Diencephalon (tissue), 1 donor: ENCODE results near the gene DMAC2. TPM values are rescaled to one million over a fixed set of nuclear protein-coding genes. Genes with fewer than 3 reads are reported as not detected.

Experiments used
- small RNA-seq: library from RNA; depleted of rRNA; stranded (forward); fragments of <200 nt; gene quantifications from one replicate; pipeline ENCODE3, GENCODE V24; 2014
- total RNA-seq: library from RNA; depleted of rRNA; stranded (reverse); fragments of >200 nt; gene quantifications from one replicate; pipeline ENCODE4 v1.2.3, GENCODE V29; 2014

DMAC2 gene
- 23.3 TPM for total RNA-seq

DNA sequence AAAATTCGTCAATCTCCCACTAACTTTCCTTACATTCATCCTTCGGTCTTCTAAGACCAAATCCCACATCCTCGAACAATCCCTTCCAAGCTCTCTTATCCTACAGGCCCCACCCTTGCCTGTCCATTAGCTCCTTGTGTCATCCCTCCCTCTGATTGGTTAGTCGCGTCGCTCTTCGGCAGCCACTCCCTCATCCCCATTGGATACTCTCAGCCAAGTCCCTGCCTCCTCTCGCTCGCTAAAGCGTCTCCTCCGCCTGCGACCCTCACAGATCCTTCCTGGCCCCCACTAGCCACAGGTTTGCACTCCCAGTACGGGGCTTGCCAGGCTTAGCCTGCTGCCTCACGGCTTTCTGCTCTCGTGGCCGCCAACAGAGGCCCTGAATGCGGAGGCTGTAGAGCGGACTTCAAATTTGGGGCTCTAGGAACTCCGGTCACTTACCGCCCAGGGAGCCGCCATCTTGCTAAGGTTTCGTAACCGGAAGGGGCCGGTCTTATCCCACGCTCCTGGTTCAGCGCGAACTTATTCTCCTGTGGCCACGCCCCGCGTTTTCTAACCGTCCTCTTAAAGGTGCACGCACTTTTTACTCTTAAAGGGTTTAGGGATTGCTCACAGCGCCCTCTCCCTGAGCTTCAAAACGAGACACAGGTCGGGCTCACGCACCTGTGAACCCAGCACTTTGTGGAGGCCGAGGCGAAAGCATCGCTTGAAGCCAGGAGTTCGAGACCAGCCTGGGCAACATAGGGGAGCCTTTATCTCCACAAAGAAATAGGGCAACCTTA is at the start of gene DMAC2:
Gene DMAC2 (minus strand): TSS at position 472 of the 782 bp plus-strand sequence. CDS start 13 bp downstream, at position 459.

DNA sequence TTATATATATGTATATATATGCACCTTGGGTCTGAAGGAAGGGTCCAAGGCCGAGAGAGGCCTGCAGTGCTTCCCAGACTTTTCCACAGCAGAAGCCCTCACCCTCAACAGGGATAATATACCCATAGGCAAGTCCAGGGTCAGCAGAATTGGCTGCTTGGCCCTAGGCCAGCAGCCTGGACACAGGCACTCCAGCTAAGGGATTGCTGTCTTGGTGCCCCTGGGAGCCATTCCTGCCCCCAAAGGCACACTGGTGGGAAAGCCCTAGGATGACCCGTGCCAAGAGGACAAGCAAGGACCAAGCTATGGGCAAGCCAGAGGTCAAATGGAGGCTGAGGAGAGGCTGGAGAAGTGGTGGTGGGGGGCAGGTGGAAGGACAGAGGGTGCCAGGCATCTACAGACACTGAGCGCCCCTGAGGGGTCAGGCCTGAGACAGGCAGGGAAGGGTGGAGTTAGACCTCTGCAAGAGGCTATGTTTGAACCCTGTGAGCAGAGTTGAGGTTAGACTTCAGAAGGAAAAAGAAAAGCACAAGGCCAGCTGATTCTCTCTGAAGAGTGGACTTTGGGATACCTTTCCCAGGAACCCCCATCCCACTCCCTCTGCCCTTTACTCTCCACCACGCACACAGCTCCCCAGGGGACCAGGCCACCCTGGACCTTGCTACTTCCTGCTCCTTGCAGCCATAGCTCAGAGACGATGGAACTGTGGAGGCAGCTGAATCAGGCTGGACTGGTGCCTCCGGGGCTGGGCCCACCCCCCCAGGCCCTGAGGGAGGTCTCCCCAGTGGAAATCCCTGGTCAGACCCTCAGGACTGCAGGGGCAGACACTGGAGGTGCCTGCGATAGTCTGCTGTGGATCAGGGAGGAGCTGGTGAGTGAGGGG is 3.0 kb upstream of the DMAC2 start, which contains the start of gene ERICH4:
Gene ERICH4 (plus strand): TSS at position 684 of the 883 bp plus-strand sequence. CDS start 14 bp downstream, at position 698.

DNA sequence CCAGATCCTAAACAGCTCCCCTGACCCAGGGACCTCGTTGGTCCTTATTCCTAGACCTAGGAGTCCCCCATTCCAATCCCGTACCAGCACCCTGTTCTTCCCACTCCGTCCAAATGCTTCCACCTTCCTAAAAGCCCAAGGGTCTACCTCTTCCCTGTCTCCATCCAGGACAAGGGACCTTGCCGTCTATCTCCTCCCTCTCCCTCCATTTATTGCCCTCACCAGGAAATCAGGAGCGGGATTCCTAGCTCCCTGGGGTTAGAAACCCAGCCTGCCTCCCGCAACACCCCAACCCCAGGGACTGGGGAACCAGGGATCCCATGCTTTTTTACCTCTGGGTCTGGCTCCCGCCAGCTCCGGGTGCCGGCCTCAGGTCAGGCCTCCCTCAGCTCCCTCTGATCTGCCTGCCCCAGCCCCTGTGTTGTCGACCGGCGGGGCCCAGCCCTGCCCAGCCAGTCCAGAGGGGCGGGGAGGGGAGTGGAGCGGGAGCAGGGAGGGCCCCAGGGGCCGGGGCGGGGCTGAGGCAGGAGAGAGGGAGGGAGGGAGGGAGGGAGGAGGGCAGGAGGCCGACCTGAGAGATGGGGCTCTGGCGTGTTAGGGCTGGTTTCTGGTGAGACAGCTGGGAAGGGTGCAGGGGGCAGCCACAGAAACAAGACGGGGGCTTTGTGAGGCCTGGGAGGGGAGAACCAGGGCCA is 12.6 kb downstream of the DMAC2 start, which contains the start of gene B3GNT8:
Gene B3GNT8 (minus strand): TSS at position 423 of the 695 bp plus-strand sequence. CDS start 596 bp downstream, outside the sequence.

DNA sequence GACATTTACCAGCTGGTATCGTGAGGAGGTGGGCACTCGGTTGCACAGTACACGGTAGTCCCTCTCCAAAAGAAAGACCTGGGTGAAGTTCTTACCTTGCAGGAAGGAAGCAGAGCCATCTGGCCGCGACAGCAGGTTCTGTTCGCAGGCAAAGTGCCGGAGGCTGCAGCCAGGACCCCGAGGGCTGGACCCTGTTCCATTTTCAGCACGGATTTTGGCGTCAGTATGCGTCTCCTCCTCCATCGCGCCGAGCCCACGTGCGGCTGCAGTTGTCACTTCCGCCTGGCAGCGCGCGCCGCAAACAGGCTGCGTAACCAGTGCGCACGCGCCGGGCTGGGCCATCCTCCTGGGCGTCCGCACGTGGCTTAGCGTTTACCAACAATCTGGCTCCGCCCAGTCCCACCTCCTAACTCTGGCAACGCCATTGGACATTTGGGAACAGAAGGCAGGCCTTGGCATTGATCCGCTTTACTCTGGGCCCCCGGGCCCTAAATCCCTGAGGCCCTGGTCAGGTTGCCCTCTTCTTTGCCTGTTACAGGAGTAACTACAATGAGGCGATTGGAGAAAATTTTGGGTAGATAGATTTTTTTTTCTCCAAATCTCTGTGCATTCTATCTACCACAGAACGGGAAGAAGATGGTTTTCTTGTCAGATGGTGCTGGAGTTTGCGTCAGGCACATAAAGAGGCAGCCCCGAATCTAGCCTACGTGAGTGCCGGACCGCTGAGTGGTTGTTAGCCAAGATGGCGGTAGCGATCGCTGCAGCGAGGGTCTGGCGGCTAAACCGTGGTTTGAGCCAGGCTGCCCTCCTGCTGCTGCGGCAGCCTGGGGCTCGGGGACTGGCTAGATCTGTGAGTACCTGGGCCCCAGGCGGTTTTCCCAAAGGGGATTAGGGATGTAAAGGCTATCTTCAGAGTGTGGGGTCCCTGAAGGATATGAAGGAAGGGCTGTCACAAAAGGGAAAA is 42.3 kb downstream of the DMAC2 start, which contains the start of the genes BCKDHA and EXOSC5:
Gene BCKDHA (plus strand): TSS at position 733 of the 964 bp plus-strand sequence. CDS start 10 bp downstream, at position 743.
Gene EXOSC5 (minus strand): TSS at position 274 of the 964 bp plus-strand sequence. CDS start 31 bp downstream, at position 243.

Small RNA genes lying within 50 kb of the gene (small RNA-seq; reads per million reads assigned to genes)
- gene RF00017: not detected

Other genes starting within 250 kb of the DMAC2 start
- 3.2 TPM for gene CYP2S1, start 246.7 kb downstream of the DMAC2 start, total RNA-seq
- gene AXL, start 220.7 kb downstream of the DMAC2 start, total RNA-seq: 10.4 TPM
- gene HNRNPUL1, start 175.5 kb downstream of the DMAC2 start, total RNA-seq: 75.9 TPM
- 5.8 TPM for gene CCDC97, start 129.7 kb downstream of the DMAC2 start, total RNA-seq
- gene TGFB1, start 86.0 kb downstream of the DMAC2 start, total RNA-seq: 3.0 TPM
- 6.0 TPM for gene B9D2, start 75.8 kb downstream of the DMAC2 start, total RNA-seq
- gene TMEM91, start 63.4 kb downstream of the DMAC2 start, total RNA-seq: 17.3 TPM
- 16.6 TPM for gene EXOSC5, start 42.6 kb downstream of the DMAC2 start, total RNA-seq
- 26.3 TPM for gene BCKDHA, start 42.1 kb downstream of the DMAC2 start, total RNA-seq
- gene B3GNT8, start 12.5 kb downstream of the DMAC2 start, total RNA-seq: not detected
- gene ERICH4, start 3.2 kb upstream of the DMAC2 start, total RNA-seq: not detected
- 18.0 TPM for gene CEACAM21, start 136.3 kb upstream of the DMAC2 start, total RNA-seq
- not detected for gene CEACAM4, start 187.2 kb upstream of the DMAC2 start, total RNA-seq
- not detected for gene CEACAM7, start 248.4 kb upstream of the DMAC2 start, total RNA-seq